ENCODE data around the gene TRPC4AP. TPM values are rescaled to one million over a fixed set of nuclear protein-coding genes. Genes with fewer than 3 reads are reported as not detected.

TRPC4AP gene
- total and polyA plus RNA-seq, 2 of the 8 experiments (the other 6 are each of a cell fraction or from before 2014, with no cell fraction given), result 73.1 to 74.8 TPM

DNA sequence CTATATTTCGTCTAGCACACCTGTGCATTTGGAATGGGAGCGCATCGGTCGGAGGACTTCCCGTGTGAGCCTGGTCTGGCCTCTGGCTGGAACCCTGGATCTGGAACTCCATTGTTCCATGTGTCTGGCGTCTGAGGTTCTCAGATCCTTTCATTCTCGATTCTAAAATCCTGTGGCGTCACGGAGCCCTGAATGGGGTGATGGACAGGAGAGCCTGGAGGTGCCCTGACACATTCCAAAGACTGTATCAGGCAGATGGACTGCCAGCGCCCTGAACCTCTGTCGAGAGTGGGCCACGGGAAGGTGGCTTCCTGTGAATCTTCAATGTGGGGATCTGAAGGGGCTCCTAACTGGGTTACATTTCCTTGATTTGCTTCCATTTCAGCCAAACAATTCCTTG lies 116.3 kb downstream of the TRPC4AP start (continued):
- no peak for TF ChIP-seq EP300 (IDR thresholded peaks at IDR 0.05; ENCODE audit: borderline replicate concordance in 1 of 2, low read depth in 2 of 2, low read length in 2 of 2)
- TF ChIP-seq SRF (IDR thresholded peaks at IDR 0.05; ENCODE audit: low read depth, low read length), result no peak
- TF ChIP-seq FOSL1 (IDR thresholded peaks at IDR 0.05; ENCODE audit: insufficient read depth, low read depth, low read length), result no peak

Data from H1 (cell line).